GM19455 (cell line): ENCODE data around the gene PXN.
A peak's percentile ranks its signal among the peaks of the same experiment; 100 is the strongest.
"Not testable (repeated sequence)": the region's sequence is repeated elsewhere in the genome, so short reads cannot be mapped to it uniquely, and the experiment has no call there.

Experiments used
- ATAC-seq: cut with Tn5 transposase; IDR thresholded peaks from one replicate; pipeline ENCODE4 v1.9.1; 2021; ENCODE audit not compliant: unreplicated experiment

PXN gene

DNA sequence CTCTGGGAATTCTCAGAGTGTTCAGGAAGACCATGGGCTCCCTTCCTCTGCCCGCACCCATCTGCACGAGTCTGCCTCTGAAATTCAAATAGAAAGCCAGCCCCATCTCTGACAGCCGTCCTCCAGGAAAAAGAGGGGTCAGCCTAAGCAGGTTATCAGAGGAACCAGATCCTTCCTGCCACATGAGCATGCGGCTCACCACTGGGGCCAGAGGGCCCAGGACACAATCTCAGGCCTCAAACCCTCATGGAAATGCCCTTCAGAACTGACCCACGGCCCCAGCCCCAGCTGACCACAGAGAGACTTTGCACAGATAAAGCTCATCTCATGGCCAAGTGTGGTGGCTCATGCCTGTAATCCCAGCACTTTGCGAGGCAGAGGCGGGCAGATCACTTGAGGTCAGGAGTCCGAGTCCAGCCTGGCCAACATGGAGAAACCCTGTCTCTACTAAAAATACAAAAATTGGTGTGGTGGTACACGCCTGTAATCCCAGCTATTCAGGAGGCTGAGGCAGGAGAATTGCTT is 23.2 kb downstream of the PXN start:
- ATAC-seq: no peak

DNA sequence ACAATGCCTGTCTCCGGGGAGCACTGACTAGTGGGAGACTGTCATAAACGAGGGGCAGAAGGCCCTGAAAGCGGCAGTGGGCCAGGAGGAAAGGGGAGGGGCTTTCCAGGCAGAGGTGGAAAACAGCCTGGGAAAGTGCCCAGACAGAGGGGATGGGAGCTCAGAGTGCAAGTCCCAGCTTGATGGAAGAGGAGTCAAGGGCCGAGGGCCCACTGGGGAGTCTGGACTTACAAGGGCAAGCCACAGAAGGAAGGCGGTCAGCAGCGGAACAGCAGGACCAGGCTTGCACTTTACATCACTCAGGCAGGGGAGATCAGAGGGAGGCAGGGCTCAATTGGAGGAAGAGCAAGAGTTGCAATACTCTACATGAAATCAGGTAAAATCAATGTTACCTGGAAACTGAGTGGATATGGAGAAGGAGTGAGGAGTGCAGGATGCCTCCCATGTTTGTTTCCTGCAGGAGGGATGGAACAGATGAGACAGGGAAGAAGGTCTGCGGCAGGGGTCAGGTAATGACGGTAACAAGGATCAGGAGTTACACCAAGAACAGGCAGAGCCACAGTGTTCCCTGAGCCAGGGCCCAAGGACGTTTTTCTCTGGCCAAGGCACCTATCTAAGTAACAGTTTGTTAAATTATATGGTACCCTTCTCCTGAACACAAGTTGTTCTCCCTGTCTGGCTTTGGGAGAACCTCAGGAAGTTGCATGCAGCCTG is 23.8 kb downstream of the PXN start:
- no peak for ATAC-seq

DNA sequence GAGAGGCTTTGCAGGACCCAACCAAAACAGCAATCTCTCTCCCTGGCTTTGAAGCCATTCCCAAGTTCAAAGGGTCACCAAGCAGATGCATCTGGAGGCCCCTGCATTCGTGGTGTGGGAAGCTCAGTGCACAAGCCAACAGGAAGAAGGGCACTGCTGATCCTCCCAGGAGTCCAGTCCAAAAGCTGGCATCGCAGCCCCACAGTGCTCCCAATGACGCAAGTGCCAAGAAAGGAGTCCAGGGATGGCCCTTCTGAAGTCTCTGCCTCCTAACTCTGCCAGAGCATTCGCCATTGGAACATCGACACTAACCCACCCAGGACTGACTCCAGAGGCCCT is 25.1 kb downstream of the PXN start:
- ATAC-seq: no peak

DNA sequence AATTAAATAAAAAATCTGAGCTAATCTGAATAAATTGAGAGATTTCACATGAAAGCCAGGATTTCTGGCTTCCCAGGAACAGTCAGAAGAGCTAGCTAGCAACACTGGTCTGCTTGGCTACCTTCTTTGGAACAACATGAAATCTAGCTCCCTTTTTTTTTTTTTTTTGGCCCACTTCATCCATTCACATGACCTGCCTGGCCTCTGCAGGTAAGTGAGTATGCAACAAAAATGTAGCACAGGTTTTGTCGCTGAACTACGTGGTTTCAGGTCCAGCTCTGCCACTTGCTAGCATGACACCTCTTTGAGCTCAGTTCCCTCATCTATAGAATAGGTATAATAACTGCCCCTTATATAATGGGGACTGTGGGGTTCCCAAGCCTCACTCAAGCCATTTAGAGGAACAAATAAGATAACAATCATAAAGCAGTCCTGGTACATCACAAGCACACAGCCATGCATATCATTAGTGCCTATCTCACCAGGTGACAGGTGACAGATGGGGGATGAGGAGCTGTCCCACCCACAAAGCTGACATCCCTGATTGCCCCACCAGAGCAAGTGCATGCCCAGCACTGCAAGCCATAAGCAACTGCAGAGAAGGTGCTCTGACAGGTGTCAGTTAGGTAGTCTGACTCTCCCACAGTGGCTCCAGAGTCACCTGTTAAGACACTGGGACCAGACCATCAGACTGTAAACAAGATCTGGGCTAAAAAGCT is 25.6 kb downstream of the PXN start:
- ATAC-seq: no peak

DNA sequence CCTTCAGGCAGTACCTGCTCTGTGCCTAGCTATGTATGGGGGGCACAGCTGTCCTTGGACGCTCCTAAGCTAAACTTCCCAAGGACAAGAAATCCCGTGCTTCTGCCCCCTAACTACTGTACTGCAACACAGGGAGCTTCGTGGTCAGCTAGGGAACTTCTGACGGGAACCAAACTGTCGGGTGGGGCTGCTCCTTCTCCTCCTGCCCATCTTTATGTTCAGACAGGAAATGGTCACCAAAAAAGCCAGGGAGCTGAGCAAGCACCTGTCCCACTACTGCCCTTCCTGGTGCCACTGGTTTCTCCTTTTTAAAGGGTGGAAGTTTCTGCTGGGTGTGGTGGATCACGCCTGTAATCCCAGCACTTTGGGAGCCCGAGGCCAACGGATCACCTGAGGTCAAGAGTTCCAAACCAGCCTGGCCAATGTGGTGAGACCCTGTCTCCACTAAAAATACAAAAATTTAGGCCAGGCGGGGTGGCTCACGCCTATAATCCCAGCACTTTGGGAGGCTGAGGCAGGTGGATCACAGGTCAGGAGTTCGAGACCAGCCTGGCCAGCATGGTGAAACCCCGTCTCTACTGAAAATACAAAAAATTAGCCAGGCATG is 26.6 kb downstream of the PXN start:
- no peak for ATAC-seq

DNA sequence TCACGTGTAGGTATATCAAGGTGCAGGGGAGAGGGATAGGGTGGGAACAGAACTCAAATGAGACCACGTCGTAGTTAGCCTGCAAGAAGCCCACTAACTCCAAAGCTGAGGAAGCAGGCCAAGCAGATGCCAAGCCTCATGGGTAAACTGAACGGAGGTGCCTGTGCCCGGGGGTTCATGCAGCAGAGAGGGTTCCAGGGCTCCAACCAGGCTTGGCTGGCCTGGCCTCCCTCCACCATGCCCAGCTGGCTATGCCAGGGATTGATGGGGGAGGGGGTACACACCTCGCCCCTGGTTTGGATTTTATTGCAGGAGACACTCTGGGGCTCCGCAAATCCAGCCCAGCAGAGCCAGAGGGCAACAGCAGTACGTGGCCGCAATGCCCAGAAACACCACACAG is 27.3 kb downstream of the PXN start:
- ATAC-seq: no peak

DNA sequence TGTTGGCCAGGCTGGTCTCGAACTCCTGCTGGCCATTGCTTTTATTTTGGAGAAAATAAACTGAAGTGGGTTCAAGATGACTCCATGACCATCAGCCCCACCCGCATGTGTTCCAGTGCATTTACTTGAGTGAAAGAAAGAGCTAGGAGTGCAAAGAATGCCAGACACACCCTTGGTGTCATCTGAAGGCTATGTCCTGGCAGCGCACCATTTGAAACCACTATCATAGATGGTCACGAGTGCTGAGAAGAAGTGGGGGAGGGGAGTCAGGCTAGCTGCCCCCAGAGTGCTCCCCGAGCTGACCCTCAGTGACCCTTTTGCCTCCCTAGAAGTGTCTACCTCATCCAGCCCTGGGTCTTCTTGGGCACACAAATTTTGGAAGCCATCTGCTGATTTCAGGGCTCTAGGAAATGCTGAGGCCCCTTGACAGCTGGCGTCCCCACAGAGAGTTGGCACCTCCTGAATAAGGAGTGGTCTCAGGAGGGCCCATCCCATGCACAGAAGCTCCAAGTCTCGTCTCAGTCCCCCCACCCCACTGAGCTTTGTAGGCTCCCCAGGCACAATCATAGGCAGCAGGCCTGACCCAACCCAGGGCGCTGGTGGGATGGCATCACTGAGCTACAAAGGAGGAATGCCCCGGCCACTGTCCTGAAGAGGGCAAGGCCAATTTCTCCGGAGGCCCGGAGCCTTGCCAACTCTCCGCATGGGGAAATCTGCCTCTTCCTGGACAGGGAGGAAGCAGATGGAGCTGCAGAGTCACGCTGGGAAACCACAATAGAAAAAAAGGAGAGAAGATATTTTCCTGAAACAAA is 28.0 kb downstream of the PXN start:
- ATAC-seq: no peak

DNA sequence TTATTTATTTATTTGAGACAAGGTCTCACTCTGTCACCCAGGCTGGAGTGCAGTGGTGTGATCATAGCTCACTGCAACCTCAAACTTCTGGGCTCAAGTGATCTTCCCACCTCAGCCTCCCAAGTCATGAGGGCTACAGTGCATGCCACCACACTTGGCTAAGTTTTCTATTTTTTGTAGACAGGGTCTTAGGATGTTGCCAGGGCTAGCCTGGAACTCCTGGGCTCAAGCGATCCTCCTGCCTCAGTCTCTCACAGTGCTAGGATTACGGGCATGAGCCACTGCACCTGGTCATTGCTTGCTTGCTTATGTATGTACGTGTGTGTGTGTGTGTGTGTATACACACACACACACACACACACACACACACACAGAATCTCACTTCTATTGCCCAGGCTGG is 28.7 kb downstream of the PXN start:
- ATAC-seq: not testable (repeated sequence)

DNA sequence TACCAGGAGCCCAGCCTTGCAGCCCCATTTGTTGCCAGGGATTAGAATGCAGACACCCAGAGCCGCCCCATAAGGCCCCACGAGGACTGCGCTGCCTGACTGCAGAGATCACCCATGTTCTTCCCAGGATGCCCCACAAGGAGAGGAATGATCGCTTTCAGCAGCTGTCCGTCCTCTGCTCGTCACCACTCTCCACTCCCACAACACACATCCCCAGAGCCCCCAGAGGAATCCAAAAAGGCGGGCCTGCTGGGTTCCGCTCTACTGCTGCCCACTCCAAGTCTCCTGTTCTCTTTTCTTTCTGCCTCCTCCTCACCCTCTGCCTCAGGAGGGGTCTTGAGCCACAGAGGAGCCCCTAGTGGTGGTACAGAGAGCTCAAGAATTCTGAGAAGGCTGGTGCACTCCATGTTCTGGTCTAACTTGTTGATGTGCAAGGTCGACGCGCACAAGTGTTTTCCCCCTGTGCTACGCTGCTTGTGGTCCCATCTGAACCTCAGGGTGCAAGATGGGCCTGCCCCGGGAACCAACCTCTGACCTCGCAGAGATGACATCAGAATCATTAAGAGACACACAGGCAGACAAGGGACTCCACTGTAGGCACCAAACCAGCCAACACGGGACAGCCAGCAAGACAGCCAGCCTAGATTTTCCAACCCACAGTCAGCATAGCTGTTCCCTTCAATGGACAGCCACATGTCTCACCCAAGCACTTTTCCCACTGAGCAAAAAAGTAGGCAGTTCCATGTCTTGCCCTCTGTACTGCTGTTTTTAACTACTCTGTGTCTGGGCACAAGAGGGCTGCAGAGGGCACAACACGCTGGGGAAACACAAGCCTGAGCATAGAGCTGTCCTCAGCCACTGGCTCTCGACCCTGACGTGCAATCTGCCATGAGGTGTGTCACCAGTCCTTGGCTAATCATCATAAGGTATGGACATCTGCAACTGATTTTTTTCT is 29.9 kb downstream of the PXN start:
- ATAC-seq: no peak

DNA sequence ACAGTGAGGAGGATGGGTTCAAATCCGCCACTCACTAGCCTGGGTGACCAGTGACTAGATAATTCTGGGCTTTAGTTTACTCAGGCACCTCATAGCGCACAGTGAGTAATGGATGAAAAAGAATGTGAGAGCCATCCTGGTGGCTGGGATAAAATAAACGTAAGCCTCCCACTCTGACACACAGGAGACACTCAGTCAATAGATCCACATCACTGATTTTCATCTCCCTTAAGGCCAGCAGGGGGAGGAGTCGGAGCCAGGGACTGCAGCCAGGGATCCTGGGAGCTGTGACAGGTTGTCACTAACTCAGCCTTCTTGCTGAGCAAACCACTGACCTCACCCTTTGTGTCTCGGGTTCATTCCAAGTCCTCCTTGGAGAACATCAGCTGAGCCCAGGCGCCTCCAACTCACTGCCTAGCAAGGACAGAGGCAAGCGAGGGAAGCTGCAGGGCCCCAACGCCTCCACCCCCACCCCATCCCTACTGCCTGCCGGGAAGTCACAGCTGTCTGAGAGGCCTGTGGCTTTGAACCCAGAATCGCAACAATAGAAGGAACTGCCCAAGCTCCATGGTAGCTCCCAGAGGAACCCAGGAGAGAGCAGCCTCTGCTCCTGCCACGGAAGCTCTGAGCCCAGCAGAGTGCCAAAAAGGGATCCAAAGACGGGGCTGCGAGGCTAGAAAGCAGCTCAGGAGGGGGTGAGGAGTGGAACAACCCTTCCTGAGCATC is 30.7 kb downstream of the PXN start:
- ATAC-seq: no peak

DNA sequence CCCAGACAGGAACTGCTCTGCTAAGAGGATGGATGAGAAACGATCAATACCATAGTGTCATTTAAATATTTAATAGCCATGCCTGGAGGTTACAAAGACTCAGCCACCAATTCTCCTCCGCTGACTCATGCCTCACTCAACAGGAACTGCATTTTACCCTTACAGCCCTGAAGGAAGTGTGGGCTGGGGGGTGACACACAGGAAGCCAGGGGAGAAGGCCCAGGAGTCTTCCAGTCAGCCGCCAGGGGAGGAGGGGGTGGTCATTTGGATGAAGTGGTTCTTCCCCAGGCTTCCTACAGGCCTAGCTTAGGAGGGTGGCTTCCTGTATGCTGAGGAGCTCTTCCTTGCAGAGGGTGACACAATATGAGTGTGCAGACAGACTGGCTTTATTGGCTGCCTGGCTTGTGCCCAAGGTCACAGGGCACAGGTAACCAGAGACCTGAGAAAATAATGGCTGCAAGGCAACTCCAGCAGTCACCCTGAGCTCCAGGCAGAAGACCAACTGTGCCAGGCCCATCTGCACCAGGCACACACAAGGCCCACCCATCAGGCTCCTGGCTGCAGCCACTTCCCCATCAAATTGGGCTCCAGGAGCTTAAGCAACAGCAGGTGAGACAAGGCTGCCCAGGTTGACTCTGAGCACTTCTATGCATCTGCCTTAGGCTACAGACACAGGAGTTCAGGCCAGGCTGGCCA is 34.1 kb downstream of the PXN start:
- ATAC-seq: no peak

DNA sequence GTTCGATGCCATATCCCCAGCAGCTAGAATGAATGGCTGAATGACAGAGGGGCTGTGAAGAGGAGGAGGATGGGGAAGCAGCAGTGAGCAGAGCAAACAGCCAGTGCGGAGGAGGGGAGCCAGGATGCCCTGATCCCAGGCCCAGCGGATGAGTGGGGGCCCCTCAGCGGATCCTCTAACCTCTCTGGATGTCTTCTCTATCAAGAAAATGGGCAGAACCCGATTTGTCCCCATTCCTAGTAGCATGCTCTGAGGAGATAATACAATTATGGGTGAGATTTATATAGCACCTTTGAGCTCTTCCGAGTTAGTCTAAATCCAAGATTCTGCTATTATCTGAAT is 34.6 kb downstream of the PXN start:
- no peak for ATAC-seq

DNA sequence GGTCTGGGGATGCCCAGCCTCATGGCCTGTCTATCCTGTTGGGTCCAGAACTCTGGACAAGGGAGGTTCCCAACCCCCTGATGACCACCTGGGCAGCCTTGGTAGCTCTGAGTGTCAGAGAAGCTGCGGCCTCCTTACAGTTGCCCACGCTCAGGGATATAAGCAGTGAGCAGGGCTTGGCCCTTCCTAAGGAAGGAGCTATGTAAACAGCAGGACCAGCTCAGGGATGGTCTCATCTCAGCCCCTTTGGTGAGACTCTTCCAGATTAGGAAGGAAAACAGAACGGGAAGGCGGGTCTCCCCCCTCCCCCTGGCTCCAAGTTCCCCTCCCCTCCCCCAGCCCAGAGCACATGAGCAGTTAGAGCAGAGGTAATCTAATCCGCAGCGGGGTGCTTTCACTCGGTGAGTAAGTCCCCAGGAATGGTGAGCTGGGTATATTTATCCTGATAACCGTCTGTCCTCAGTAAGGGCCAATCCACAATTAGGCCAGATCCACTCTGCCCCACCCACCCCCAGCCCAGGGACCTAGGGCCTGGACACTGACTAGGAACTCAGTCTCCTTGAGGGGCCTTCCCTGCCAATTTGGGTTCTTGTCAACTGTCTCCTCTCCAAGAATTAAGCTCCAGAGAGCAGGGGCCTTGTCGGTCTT is 35.1 kb downstream of the PXN start:
- no peak for ATAC-seq

DNA sequence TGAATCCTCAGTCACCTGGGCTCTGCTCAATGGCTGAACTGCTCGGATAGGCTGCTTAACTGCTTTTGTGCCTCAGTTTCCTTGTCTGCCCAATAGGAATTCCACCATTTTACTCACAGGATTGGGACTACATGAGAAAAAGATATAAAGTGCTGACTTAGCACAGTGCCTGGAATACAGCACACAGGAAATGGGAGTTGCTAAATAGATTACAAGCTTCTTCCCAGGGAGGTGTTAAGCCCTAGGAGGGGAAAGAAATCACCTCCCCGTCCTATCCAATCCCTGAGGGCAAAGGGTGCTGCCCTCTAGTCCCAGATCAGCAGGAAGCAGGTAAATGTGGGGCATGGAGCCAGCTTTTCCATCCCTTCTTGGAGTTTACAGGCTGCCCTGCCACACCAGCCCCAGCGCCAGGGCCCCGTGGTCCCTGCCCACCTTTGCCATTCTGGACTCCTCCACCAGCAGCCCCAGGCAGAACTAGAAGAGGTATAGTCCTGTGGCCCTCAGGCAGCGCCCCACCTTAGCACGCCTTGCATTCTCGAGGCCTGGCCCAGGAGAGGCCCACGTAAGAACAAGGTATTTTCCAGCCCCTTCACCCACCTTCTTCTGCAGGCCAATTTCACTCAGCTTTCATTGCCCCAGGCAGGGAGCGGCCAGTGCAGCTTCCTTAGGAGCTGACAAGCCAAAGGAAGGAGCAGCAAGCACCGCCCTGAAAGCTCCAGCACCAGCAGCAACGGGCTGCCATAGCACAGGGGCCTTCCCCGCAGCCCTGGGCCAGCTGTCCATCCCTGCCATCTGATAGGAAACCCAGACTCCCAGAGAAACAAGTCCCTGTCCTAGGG is 35.8 kb downstream of the PXN start:
- no peak for ATAC-seq

DNA sequence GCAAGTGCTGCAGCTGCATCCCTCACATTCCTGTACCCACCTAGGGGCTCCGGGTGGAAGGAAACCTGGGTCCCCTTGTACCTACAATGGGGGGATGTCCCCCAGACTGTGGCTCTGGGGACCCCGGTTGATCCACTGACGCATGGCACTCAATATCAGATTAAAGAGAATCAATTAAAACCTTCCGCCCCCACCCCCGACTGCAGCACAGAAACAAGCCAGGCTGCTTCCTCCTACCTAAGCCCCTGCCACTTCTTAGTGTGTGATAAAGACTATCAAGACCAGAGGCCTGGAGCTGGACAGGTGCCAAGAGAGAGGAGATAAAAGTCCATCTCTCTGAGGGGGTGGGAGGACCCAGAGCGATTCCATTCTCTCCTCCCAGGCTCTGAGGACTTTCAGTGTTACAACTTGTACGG is 36.5 kb downstream of the PXN start:
- ATAC-seq: no peak

DNA sequence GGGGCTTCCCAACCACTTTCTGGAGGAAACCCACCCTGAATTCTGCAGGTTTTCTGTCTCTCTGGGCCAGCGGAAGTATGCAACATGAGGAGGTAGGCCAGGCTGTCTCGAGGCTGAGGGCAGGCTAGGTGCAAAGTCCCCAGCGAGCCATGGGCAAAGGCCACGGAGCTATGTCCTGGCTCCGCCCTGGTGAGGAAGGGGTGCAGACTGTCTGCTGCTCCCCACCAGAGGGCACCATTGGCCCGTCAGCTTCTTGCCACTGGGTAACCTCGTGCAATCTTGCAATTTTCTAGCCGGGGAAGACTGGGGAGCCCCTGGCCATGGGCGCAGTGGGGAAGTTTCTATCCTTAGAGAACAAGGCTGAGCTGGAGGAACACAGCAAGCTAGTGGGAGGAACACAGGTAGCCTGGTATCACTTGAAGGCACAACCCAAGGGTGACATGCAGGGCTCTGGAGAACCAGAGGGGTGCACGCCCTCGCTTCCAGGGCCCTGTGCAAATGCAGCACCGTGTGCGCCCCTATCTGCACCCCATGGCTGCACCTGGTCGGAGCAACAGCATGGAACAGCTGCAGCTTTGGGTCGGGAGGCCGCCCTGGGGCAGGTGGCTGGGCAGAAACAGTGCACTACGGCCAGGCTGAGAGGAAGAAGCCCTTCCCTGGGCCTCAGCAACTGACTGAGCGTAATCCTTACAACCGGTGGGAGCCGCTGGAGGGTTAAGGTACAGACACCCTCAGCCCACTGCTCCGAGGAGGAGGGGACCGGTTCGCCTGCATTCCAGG is 37.0 kb downstream of the PXN start:
- ATAC-seq: peak; percentile 77

DNA sequence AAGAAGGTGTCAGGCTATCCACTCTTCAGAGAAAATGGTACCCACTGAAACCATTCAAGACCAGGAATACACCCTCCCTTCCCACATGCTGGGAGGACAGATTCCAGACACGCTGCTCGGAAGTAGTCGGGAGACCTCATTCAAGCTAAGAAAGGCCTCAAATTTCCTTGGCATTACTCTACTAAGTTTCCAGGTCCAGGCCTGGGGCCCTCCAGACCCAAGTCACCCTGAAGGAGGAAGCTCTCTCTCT is 37.6 kb downstream of the PXN start:
- ATAC-seq: no peak
